ENCODE measurements around the gene MARK1. TPM values are rescaled to one million over a fixed set of nuclear protein-coding genes. Genes with fewer than 3 reads are reported as not detected.

Gene MARK1
- not detected for total RNA-seq

DNA sequence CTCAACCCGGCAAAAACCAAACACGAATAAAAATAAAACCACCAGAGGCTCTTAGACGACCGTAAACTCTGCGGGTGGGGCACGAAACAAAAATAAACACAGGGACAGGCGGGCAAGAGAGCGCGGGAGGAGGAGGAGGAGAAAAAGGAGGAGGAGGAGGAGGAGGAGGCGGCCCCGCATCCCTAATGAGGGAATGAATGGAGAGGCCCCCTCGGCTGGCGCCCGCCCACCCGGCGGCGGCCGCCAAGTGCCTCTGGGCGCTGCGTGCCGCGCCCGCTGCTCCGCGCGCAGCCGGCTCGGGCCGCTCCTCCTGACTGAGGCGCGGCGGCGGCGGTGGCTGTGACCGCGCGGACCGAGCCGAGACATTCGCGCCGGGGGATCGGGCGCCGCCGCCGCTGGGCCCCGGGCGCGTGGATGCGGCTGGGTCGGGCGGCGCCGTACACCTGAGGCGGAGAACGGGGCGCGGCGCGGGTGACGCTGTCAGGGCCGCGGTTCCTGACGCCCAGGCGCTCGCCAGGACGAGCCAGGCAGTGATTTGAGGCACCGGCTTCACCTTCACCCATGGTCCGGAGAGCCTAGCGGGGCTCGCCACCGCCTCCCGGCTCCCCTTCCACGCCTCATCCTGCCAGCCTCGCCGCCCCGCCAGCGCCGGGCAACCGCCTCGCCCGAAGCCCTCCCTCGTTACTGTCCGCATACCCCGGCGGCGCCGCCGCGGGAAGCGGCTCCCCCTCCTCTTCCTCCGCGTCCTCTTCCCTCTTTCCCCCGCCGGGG is at the start of gene MARK1:
MARK1 (plus strand) TSS at position 229 of the 771 bp plus-strand sequence. CDS start 687 bp downstream, outside the sequence.
- ATAC-seq (peak; percentile 84), DNase-seq (no peak)
- Mint-ChIP-seq H3K27ac (peak within 1 kb of the TSS; percentile 24), H3K9me3 (ENCODE audit: insufficient read depth) (no peaks in the 10 kb centered on the region), H3K4me3 (peak within 1 kb of the TSS; percentile 73), H3K36me3 (ENCODE audit: low read depth) (peaks cover 6% of the 10 kb centered on the region), H3K4me1 (ENCODE audit: low read depth) (peaks cover 13% of the 10 kb centered on the region), H3K27me3 (ENCODE audit: low read depth) (peaks cover 47% of the 10 kb centered on the region)
- ChIA-PET POLR2A (no interaction called here), CTCF (no interaction called here)

GRCh38 chr1:220483700-220484099 is 44.2 kb upstream of the MARK1 start:
- Mint-ChIP-seq H3K9me3 (ENCODE audit: insufficient read depth) (no peaks in the 10 kb centered on the region), H3K36me3 (ENCODE audit: low read depth) (no peaks in the 10 kb centered on the region), H3K4me1 (ENCODE audit: low read depth) (no peaks in the 10 kb centered on the region), H3K27me3 (ENCODE audit: low read depth) (no peaks in the 10 kb centered on the region), H3K27ac (no peak overlapping the region), H3K4me3 (no peak overlapping the region)
- no peak for ATAC-seq
- no peak for DNase-seq
- CTCF ChIA-PET = no interaction called here
- POLR2A ChIA-PET = no interaction called here

GRCh38 chr1:220484135-220484534 is 43.8 kb upstream of the MARK1 start:
- H3K27me3 Mint-ChIP-seq (ENCODE audit: low read depth) = no peaks in the 10 kb centered on the region
- CTCF ChIA-PET = no interaction called here
- POLR2A ChIA-PET = no interaction called here

DNA sequence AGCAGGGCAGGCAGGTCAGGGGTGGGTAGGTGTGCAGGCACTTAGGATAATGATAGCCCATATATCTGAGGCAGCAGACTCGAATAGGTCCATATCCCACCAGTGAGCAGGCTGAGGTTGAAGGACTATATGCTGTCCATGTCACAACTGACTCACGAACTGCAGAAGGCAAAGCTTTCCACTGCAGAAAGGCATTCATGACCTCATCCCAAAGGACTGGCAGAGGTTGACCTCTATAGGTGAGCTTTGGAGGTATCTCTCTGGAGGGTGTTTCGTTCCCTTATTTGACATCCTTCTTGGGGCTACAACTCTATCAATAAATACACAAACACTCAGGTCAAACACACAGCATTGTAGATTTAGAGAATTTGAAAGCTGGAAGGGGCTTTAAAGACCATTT is 42.8 kb upstream of the MARK1 start:
- no peaks in the 10 kb centered on the region for H3K9me3 Mint-ChIP-seq (ENCODE audit: insufficient read depth)
- no peaks in the 10 kb centered on the region for H3K27me3 Mint-ChIP-seq (ENCODE audit: low read depth)
- no peak overlapping the region for H3K27ac Mint-ChIP-seq
- ChIA-PET CTCF (no interaction called here), POLR2A (no interaction called here)
- ATAC-seq (no peak), DNase-seq (no peak)
- no peak overlapping the region for H3K4me3 Mint-ChIP-seq
- H3K4me1 Mint-ChIP-seq (ENCODE audit: low read depth) = no peaks in the 10 kb centered on the region
- no peaks in the 10 kb centered on the region for H3K36me3 Mint-ChIP-seq (ENCODE audit: low read depth)

More at GRCh38 chr1:220484135-220484534, 43.8 kb upstream of the MARK1 start:
- DNase-seq (no peak), ATAC-seq (no peak)
- Mint-ChIP-seq H3K9me3 (ENCODE audit: insufficient read depth) (no peaks in the 10 kb centered on the region), H3K4me1 (ENCODE audit: low read depth) (no peaks in the 10 kb centered on the region), H3K36me3 (ENCODE audit: low read depth) (no peaks in the 10 kb centered on the region), H3K27ac (no peak overlapping the region), H3K4me3 (no peak overlapping the region)

- H3K4me1 Mint-ChIP-seq (ENCODE audit: low read depth) = no peaks in the 10 kb centered on the region
- CTCF ChIA-PET = no interaction called here
- no peak for ATAC-seq
- POLR2A ChIA-PET = no interaction called here
- H3K4me3 Mint-ChIP-seq = no peak overlapping the region
- DNase-seq = no peak
- H3K36me3 Mint-ChIP-seq (ENCODE audit: low read depth) = no peaks in the 10 kb centered on the region
- no peaks in the 10 kb centered on the region for H3K9me3 Mint-ChIP-seq (ENCODE audit: insufficient read depth)
- no peaks in the 10 kb centered on the region for H3K27me3 Mint-ChIP-seq (ENCODE audit: low read depth)
- no peak overlapping the region for H3K27ac Mint-ChIP-seq
Observed at GRCh38 chr1:220485791-220486190, 42.1 kb upstream of the MARK1 start.

DNA sequence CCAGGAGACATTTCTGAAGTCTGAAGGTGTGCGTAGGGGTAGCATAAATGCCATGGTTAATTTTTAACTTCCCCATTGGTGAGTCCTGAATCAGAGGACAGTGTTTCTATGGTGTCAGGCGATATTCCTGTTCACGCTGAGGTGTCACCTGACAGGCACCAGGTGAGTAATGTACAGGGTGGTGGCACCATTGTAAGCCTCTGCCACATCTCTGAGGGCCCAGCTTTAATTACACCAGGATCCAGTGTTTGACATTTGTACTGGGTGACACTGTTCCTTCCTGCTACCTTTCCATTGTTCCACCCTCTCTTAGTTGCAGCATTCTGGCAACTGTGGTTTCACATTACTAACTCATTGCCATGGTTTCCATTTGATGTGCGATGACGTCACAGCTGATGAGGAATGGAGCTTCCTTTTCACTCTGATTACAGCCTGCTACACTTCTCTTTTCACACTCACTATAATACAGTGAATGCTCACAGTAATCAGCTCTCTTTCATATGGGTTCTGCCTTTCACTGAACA is 40.6 kb upstream of the MARK1 start:
- Mint-ChIP-seq H3K27me3 (ENCODE audit: low read depth) (no peaks in the 10 kb centered on the region), H3K36me3 (ENCODE audit: low read depth) (no peaks in the 10 kb centered on the region), H3K4me3 (no peak overlapping the region), H3K4me1 (ENCODE audit: low read depth) (no peaks in the 10 kb centered on the region), H3K27ac (no peak overlapping the region), H3K9me3 (ENCODE audit: insufficient read depth) (no peaks in the 10 kb centered on the region)
- peak; percentile 36 for ATAC-seq
- ChIA-PET CTCF (no interaction called here), POLR2A (no interaction called here)
- DNase-seq = peak; percentile 26

DNA sequence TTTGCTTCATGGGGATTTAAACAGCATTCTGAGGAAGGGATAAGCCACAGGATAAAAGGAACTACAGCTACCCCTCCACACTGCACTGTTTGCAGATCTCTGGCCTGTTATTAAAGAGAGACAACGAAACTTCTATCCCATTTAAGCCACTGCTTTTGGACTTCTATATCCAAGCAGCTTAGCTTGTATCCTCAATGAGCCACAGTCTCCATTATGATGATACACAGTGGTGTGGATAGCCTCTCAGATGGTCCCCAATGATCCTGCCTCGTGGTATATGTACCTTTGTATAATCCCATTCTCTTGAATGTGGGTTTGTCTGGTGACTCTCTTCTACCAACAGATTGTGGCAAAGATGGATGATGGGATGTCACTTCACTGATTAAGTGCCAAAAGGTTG is 36.0 kb upstream of the MARK1 start:
- ATAC-seq (no peak), DNase-seq (no peak)
- ChIA-PET POLR2A (no interaction called here), CTCF (no interaction called here)
- no peaks in the 10 kb centered on the region for H3K36me3 Mint-ChIP-seq (ENCODE audit: low read depth)
- no peak overlapping the region for H3K4me3 Mint-ChIP-seq
- no peaks in the 10 kb centered on the region for H3K9me3 Mint-ChIP-seq (ENCODE audit: insufficient read depth)
- H3K27me3 Mint-ChIP-seq (ENCODE audit: low read depth) = no peaks in the 10 kb centered on the region
- no peak overlapping the region for H3K27ac Mint-ChIP-seq
- no peaks in the 10 kb centered on the region for H3K4me1 Mint-ChIP-seq (ENCODE audit: low read depth)

DNA sequence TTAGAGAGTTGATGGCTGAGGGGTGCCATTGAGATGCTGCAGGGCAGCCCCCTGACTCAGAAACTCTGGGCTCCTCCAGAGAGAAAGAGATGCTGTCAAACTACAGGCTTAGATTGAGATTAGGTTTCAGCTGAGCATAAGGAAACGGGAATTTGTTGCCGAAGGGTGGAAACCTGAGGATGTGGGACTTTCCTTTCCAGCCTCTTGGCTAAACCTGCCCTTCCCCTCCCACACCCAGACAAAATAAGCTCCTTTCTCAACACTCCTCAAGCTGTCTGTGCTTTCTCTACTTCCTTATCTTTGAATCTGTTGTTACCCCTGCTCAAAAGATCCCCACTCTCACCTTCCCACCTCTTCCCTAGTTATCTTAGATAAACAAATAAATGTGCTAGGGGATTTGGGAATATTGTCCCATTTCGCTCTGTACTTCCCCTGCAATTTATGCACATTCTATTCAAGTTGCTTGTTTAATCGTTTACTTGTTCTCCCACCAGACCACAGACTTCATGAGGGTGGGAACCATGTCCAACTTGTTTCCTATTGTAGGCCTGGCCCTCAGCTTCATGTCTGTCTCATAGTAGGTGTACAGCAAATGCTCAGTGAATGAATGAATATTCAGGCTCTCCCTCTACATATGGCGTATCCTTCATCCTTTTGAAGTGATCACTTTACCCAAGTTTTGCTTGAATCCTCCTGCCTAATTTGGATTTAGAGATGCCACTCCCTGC is 30.6 kb upstream of the MARK1 start:
- DNase-seq (no peak), ATAC-seq (no peak)
- H3K9me3 Mint-ChIP-seq (ENCODE audit: insufficient read depth) = no peaks in the 10 kb centered on the region
- ChIA-PET POLR2A (no interaction called here), CTCF (no interaction called here)
- H3K36me3 Mint-ChIP-seq (ENCODE audit: low read depth) = no peaks in the 10 kb centered on the region
- no peak overlapping the region for H3K27ac Mint-ChIP-seq
- no peaks in the 10 kb centered on the region for H3K4me1 Mint-ChIP-seq (ENCODE audit: low read depth)
- H3K4me3 Mint-ChIP-seq = no peak overlapping the region
- no peaks in the 10 kb centered on the region for H3K27me3 Mint-ChIP-seq (ENCODE audit: low read depth)

DNA sequence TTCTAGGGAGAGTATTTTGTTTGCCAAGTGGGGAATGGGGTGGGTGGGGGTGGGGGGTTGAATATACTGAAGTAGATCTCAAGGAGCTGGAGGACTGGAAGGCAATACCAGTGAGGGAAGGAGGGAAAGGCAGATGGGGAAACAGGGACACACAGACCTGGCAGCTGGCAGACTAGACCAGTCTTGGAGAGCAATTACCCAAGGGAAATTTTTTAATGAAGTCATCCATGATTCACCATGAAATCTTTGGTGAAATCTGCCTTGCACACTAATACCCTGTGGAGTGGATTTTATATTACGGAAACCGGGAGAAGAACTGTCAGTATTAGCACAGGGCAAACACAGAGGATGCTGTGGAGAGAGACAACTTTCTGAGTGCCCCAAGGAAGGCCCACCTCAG is 29.7 kb upstream of the MARK1 start:
- ATAC-seq (no peak), DNase-seq (no peak)
- Mint-ChIP-seq H3K4me3 (no peak overlapping the region), H3K36me3 (ENCODE audit: low read depth) (no peaks in the 10 kb centered on the region), H3K27ac (no peak overlapping the region), H3K27me3 (ENCODE audit: low read depth) (no peaks in the 10 kb centered on the region), H3K9me3 (ENCODE audit: insufficient read depth) (no peaks in the 10 kb centered on the region), H3K4me1 (ENCODE audit: low read depth) (no peaks in the 10 kb centered on the region)
- ChIA-PET POLR2A (no interaction called here), CTCF (no interaction called here)

DNA sequence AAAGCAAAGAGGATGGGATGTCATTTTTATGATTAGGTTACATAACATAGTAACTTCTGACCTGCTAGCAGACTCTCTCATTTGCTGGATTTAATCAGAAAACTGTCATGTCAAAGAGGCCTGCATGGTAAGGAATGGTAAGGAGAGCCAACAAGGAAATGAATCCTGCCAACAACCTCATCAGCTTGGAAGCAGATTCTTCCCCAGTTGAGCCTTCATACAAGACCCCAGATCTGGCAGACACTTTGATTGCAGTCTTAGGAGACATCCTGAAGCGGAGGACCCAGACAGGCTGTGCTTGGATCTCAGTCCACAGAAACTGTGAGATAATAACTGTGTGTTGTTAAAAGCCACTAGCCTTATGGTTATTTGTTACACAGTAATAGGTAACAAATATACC is 27.6 kb upstream of the MARK1 start:
- ATAC-seq = no peak
- ChIA-PET CTCF (no interaction called here), POLR2A (no interaction called here)
- Mint-ChIP-seq H3K27ac (no peak overlapping the region), H3K36me3 (ENCODE audit: low read depth) (no peaks in the 10 kb centered on the region), H3K27me3 (ENCODE audit: low read depth) (no peaks in the 10 kb centered on the region), H3K9me3 (ENCODE audit: insufficient read depth) (no peaks in the 10 kb centered on the region), H3K4me1 (ENCODE audit: low read depth) (no peaks in the 10 kb centered on the region), H3K4me3 (no peak overlapping the region)
- no peak for DNase-seq

DNA sequence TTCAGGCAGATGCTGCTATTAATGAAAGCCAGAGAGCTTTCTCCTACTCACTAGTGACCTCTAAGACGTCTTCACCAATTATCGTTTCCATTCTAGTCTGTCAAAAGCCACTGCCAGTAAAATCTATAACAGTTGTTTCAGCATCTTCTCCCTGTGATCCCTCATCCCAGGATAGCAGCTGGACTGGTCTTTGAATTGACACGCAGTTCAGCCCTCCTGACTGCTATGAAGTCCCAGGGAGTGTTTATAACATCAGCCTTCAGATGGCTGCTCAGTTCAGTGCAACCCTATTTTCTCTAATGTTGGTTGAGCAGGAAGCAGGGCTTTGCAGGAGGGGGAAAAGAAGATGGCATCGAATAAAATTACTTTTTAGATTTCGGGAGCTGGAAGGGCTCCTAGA is 23.6 kb upstream of the MARK1 start:
- H3K4me3 Mint-ChIP-seq = no peak overlapping the region
- peaks cover 2% of the 10 kb centered on the region for H3K27me3 Mint-ChIP-seq (ENCODE audit: low read depth)
- ATAC-seq (no peak), DNase-seq (no peak)
- ChIA-PET CTCF (no interaction called here), POLR2A (no interaction called here)
- H3K36me3 Mint-ChIP-seq (ENCODE audit: low read depth) = no peaks in the 10 kb centered on the region
- H3K9me3 Mint-ChIP-seq (ENCODE audit: insufficient read depth) = no peaks in the 10 kb centered on the region
- H3K27ac Mint-ChIP-seq = no peak overlapping the region
- H3K4me1 Mint-ChIP-seq (ENCODE audit: low read depth) = no peaks in the 10 kb centered on the region

GRCh38 chr1:220507085-220507484 is 20.9 kb upstream of the MARK1 start:
- H3K27me3 Mint-ChIP-seq (ENCODE audit: low read depth) = peaks cover 5% of the 10 kb centered on the region
- no peaks in the 10 kb centered on the region for H3K36me3 Mint-ChIP-seq (ENCODE audit: low read depth)
- ChIA-PET POLR2A (no interaction called here), CTCF (no interaction called here)
- no peak overlapping the region for H3K27ac Mint-ChIP-seq
- no peak overlapping the region for H3K4me3 Mint-ChIP-seq
- no peak for ATAC-seq
- H3K9me3 Mint-ChIP-seq (ENCODE audit: insufficient read depth) = no peaks in the 10 kb centered on the region
- no peaks in the 10 kb centered on the region for H3K4me1 Mint-ChIP-seq (ENCODE audit: low read depth)
- DNase-seq = no peak

Measured in activated CD8-positive, alpha-beta T cell treated with anti-CD3 and anti-CD28 coated beads, Interleukin-2, amount 10 ng/mL, durations not matched to agents 7 days and 5 days (primary cell).